ENCODE data around the gene MESP1.

DNA sequence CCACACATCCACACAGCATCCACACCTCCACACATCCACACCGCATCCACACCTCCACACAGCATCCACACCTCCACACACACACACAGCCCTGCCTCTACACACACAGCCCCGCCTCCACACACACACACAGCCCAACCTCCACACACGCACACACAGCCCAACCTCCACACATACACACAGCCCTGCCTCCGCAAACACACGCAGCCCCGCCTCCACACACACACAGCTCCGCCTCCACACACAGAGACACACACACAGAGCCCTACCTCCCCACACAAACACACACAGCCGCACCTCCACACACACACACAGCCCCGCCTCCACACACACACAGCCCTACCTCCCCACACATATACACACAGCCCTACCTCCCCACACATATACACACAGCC, 4.7 kb downstream of the MESP1 start:
- TF ChIP-seq ZNF274 (IDR thresholded peaks at IDR 0.05; ENCODE audit: low read depth, low read length) (no peak), SUZ12 (IDR thresholded peaks at IDR 0.05; ENCODE audit: extremely low read depth, insufficient read depth, insufficient read length) (no peak)

All from NT2/D1 (cell line).